ENCODE measurements around the gene DDX54. TPM values are rescaled to one million over a fixed set of nuclear protein-coding genes. Genes with fewer than 3 reads are reported as not detected.

Gene DDX54
- total and polyA plus RNA-seq, 2 of the 8 experiments (the other 6 are each of a cell fraction or from before 2014, with no cell fraction given), result 64.9 to 113 TPM

- no peak overlapping the region for H3K14ac ChIP-seq (ENCODE audit: insufficient read length)
- H2BK20ac ChIP-seq (ENCODE audit: low read length), result no peak overlapping the region
- no peaks in the 10 kb centered on the region for H3K9me3 ChIP-seq (ENCODE audit: insufficient read depth in 2 of 2, low read depth in 1 of 2, low read length in 1 of 2)
- no peaks in the 10 kb centered on the region for H3K79me2 ChIP-seq (ENCODE audit: control insufficient read depth in 1 of 2, insufficient read depth in 2 of 2, low read length in 2 of 2)
- no peak overlapping the region for H2BK5ac ChIP-seq (ENCODE audit: low read depth, low read length)
- no peaks in the 10 kb centered on the region for H3K36me3 ChIP-seq (ENCODE audit: control insufficient read depth in 2 of 4, insufficient read depth in 4 of 4, low read length in 3 of 4)
- H3K18ac ChIP-seq (ENCODE audit: extremely low read depth, low read length), result no peak overlapping the region
- DNase-seq (ENCODE audit: low read depth in 1 of 2, low spot score in 2 of 2) (no peak), FAIRE-seq (no peak)
- H4K91ac ChIP-seq (replicated peaks; ENCODE audit: insufficient read length, low read length), result no peak overlapping the region
- H3K4me1 ChIP-seq (replicated peaks in 1 of 4; ENCODE audit: control insufficient read depth in 3 of 4, insufficient read depth in 4 of 4, low read length in 3 of 4), result no peaks in the 10 kb centered on the region
- H3K23me2 ChIP-seq (ENCODE audit: low read depth, low read length), result no peaks in the 10 kb centered on the region
- no peak overlapping the region for H2AK5ac ChIP-seq (ENCODE audit: low read depth, low read length)
- H2BK120ac ChIP-seq (replicated peaks; ENCODE audit: low read depth, low read length), result no peak overlapping the region
- POLR2A ChIA-PET (ENCODE audit: partially characterized antibody), result interaction anchor here (0.7 to 3.1 kb wide), 6 partner anchors 10 to 35 kb away, joined by 3 to 14 read pairs (median 5); no protein-coding TSS in a partner anchor
- WGBS, 2 experiments (ENCODE audit: extremely low coverage in 1 of 2, insufficient coverage in 1 of 2, insufficient read length in 1 of 2, insufficient replicate concordance in 2 of 2, low coverage in 1 of 2, low lambda C conversion rate in 2 of 2, missing lambda C conversion rate in 1 of 2), result 71% methylated on average over 4 of the region's 4 CpGs; no CpG with 5 or more reads in 1 of the 2 experiments
- H2BK15ac ChIP-seq (ENCODE audit: low read length), result no peak overlapping the region
- H3K79me1 ChIP-seq (ENCODE audit: low read depth, low read length), result no peaks in the 10 kb centered on the region; the same call in 1 of the 2 replicates
- no peak overlapping the region for H3K4me2 ChIP-seq (ENCODE audit: insufficient read depth in 1 of 2, low read depth in 2 of 2, low read length in 2 of 2)
- H3K4ac ChIP-seq (replicated peaks; ENCODE audit: insufficient read length, low read depth, low read length), result no peak overlapping the region
- H3K56ac ChIP-seq (replicated peaks; ENCODE audit: insufficient read length, low read depth, low read length), result no peak overlapping the region
- no peak overlapping the region for H3K9ac ChIP-seq (replicated peaks in 1 of 4; ENCODE audit: extremely low read depth in 1 of 4, low read depth in 3 of 4, low read length in 3 of 4)
- no peak overlapping the region for H3K23ac ChIP-seq (ENCODE audit: insufficient read length)
- no peaks in the 10 kb centered on the region for H3K27me3 ChIP-seq (replicated peaks in 1 of 4; ENCODE audit: control insufficient read depth in 3 of 4, extremely low read depth in 1 of 4, insufficient read depth in 3 of 4, low read length in 3 of 4)
- CTCF ChIA-PET (ENCODE audit: partially characterized antibody), result interaction anchor here (1.0 to 4.0 kb wide), 15 partner anchors 8 to 127 kb away, joined by 3 to 36 read pairs (median 4); partner anchors contain the start of gene RASAL1
- no peak overlapping the region for H4K5ac ChIP-seq (ENCODE audit: insufficient read length, low read depth, low read length)
- H2AFZ ChIP-seq (ENCODE audit: low read length), result no peak overlapping the region
- no peak overlapping the region for H3K27ac ChIP-seq (ENCODE audit: low read depth, low read length)
- no peak overlapping the region for H3K4me3 ChIP-seq (ENCODE audit: extremely low read depth in 1 of 4, insufficient read depth in 2 of 4, low read depth in 3 of 4, low read length in 4 of 4)
- no peaks in the 10 kb centered on the region for H4K20me1 ChIP-seq (replicated peaks in 1 of 2; ENCODE audit: control insufficient read depth in 1 of 2, insufficient read depth in 2 of 2, low read length in 2 of 2)
- H2BK12ac ChIP-seq (ENCODE audit: low read depth, low read length), result no peak overlapping the region
- no peak overlapping the region for H4K8ac ChIP-seq (ENCODE audit: extremely low read depth, insufficient read depth, low read length)
- TF ChIP-seq KDM1A (IDR thresholded peaks at IDR 0.05; ENCODE audit: borderline replicate concordance, low read length), result peak; percentile 84
Observed at GRCh38 chr12:113119980-113120669, 65.2 kb downstream of the DDX54 start.
